Neural progenitor cell (in vitro differentiated cells): ENCODE measurements around the gene MYBPC1. TPM values are rescaled to one million over a fixed set of nuclear protein-coding genes. Genes with fewer than 3 reads are reported as not detected.

ENCODE experiments used
- DNase-seq: peaks from one replicate; pipeline ENCODE4 v3.0.0-alpha.2; 2016; ENCODE audit warnings: low spot score
- H2AFZ ChIP-seq: fragments of 200-600 bp; sonication (generic); replicated peaks from 2 replicates; pipeline ENCODE4 v1.6.1; 2016; ENCODE audit warnings: antibody characterized with exemption
- H3F3A ChIP-seq: fragments of 200-600 bp; sonication (generic); 2 replicates; pipeline ENCODE4 v1.6.1; 2016; ENCODE audit warnings: antibody characterized with exemption, low read depth
- H3K27ac ChIP-seq: fragments of 200-600 bp; sonication (generic); 2 replicates; pipeline ENCODE4 v1.5.1; 2016; ENCODE audit warnings: mild to moderate bottlenecking
- H3K27me3 ChIP-seq: fragments of 200-600 bp; sonication (generic); 2 replicates; pipeline ENCODE4 v1.6.1; 2016; ENCODE audit warnings: mild to moderate bottlenecking, moderate library complexity
- H3K36me3 ChIP-seq: fragments of 200-600 bp; sonication (generic); 2 replicates; pipeline ENCODE4 v1.5.1; 2016
- H3K4me1 ChIP-seq: fragments of 200-600 bp; sonication (generic); 2 replicates; pipeline ENCODE4 v1.6.1; 2016; ENCODE audit warnings: mixed run types
- H3K4me2 ChIP-seq: fragments of 200-600 bp; sonication (generic); 2 replicates; pipeline ENCODE4 v1.6.1; 2016
- H3K4me3 ChIP-seq: fragments of 200-600 bp; sonication (generic); 2 replicates; pipeline ENCODE4 v1.5.1; 2016
- H3K79me2 ChIP-seq: fragments of 200-600 bp; sonication (generic); 2 replicates; pipeline ENCODE4 v1.6.1; 2016; ENCODE audit warnings: low read depth
- H3K9ac ChIP-seq: fragments of 200-600 bp; sonication (generic); 2 replicates; pipeline ENCODE4 v1.6.1; 2016
- H3K9me3 ChIP-seq: fragments of 200-600 bp; sonication (generic); 2 replicates; pipeline ENCODE4 v1.5.1; 2016; ENCODE audit warnings: low read depth
- H4K20me1 ChIP-seq: fragments of 200-600 bp; sonication (generic); 2 replicates; pipeline ENCODE4 v1.6.1; 2016; ENCODE audit warnings: low read depth
- H3K27ac Mint-ChIP-seq: 3 replicates; pipeline ENCODE4 v1.8.0; 2021; ENCODE audit warnings: mixed read lengths
- H3K27me3 Mint-ChIP-seq: 2 replicates; pipeline ENCODE4 v1.8.0; 2022; ENCODE audit warnings: low read depth, mild to moderate bottlenecking, inconsistent platforms, moderate library complexity, mixed read lengths; ENCODE audit not compliant: insufficient read depth
- H3K36me3 Mint-ChIP-seq: 3 replicates; pipeline ENCODE4 v1.8.0; 2021; ENCODE audit warnings: mixed read lengths
- H3K4me1 Mint-ChIP-seq: 3 replicates; pipeline ENCODE4 v1.8.0; 2021; ENCODE audit warnings: mixed read lengths
- H3K4me3 Mint-ChIP-seq: 3 replicates; pipeline ENCODE4 v1.8.0; 2021; ENCODE audit warnings: mild to moderate bottlenecking, moderate library complexity, mixed read lengths
- H3K9me3 Mint-ChIP-seq: 3 replicates; pipeline ENCODE4 v1.8.0; 2020; ENCODE audit warnings: mixed read lengths
- EZH2 ChIP-seq: fragments of 200-600 bp; sonication (generic); IDR thresholded peaks from 2 replicates; pipeline ENCODE4 v1.6.1; 2017; ENCODE audit warnings: antibody characterized with exemption, mild to moderate bottlenecking, moderate library complexity
- EZH2phosphoT487 ChIP-seq: fragments of 200-600 bp; sonication (generic); IDR thresholded peaks from 2 replicates; pipeline ENCODE4 v1.6.1; 2017; ENCODE audit warnings: antibody characterized with exemption
- total RNA-seq: library from RNA; depleted of rRNA; stranded (reverse); fragments of >200 nt; gene quantifications from 2 replicates; pipeline ENCODE4 v1.2.3, GENCODE V29; 2015; ENCODE audit warnings: low replicate concordance
- TF ChIP-seq, protein P1 (sequence below): fragments of 200-600 bp; sonication (generic); IDR thresholded peaks from 2 replicates; pipeline ENCODE4 v1.5.1; 2017; ENCODE audit warnings: antibody characterized with exemption, mild to moderate bottlenecking

MYBPC1 gene
- total RNA-seq, 1 donor from 2014 or later = not detected

DNA sequence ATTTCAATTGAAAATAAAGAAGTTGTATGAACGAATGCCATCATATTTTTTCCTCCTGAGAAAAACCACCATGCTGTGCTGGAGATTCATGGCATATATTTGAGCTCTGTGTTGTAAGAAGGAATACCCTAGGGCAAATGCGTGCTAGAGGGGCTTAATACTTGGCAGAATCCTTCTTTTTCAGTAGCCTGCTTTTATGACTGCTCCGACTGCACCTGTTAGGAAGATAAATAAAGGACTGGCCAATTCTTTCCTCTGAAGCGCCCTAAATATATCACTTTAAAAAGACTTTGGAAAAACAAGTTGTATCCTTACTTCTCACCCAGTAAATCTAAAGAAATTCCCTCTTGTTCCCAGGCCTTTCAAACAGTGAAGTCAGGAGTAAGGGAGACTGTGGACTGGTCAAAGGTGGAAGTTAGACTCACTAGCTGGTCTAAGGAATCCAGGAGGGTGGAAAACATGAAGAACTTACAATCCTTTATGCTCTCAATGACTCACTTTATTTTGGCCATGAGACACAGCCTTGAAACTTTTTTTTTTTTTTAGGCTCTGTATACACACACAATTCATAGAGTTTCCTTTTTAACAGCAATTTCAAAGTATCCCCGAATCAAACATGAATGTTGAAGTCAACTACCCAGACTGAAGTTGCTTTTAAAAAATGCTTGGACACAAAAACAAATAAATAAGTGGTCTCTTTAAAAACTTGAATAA is 5.2 kb downstream of the MYBPC1 start:
- no peaks in the 10 kb centered on the region for H3K9me3 Mint-ChIP-seq

DNA sequence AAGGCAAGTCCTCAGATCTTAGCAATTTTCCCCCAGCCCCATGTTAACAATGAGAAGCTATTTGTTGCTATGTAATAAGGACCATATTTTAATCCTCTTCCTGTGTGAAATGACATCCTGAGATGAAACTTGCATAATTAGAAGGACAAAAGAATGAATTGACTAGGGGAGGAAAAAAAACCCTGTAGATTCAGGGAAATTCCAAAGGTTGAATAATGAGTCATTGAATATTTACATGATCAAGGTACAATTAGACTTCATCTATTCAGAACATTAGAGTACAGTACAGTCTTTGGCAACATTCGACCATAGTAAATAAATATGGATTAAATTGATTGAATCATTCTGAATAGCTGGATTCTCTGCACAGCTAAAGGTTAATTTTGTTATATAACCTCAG is 9.4 kb downstream of the MYBPC1 start:
- no peak for TF ChIP-seq EZH2phosphoT487
- TF ChIP-seq, protein P1, sequence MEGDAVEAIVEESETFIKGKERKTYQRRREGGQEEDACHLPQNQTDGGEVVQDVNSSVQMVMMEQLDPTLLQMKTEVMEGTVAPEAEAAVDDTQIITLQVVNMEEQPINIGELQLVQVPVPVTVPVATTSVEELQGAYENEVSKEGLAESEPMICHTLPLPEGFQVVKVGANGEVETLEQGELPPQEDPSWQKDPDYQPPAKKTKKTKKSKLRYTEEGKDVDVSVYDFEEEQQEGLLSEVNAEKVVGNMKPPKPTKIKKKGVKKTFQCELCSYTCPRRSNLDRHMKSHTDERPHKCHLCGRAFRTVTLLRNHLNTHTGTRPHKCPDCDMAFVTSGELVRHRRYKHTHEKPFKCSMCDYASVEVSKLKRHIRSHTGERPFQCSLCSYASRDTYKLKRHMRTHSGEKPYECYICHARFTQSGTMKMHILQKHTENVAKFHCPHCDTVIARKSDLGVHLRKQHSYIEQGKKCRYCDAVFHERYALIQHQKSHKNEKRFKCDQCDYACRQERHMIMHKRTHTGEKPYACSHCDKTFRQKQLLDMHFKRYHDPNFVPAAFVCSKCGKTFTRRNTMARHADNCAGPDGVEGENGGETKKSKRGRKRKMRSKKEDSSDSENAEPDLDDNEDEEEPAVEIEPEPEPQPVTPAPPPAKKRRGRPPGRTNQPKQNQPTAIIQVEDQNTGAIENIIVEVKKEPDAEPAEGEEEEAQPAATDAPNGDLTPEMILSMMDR = no peak
- TF ChIP-seq EZH2 = no peak
- no peaks in the 10 kb centered on the region for H3K9me3 Mint-ChIP-seq
- peaks cover 6% of the 10 kb centered on the region for H3K4me1 Mint-ChIP-seq
- Histone ChIP-seq H3K4me1 (no peaks in the 10 kb centered on the region), H3K4me2 (no peak overlapping the region), H3F3A (no peaks in the 10 kb centered on the region), H3K27ac (no peak overlapping the region), H3K9ac (no peak overlapping the region), H3K79me2 (no peaks in the 10 kb centered on the region), H4K20me1 (no peaks in the 10 kb centered on the region), H2AFZ (no peak overlapping the region), H3K36me3 (no peaks in the 10 kb centered on the region), H3K4me3 (no peak overlapping the region), H3K27me3 (no peaks in the 10 kb centered on the region), H3K9me3 (no peaks in the 10 kb centered on the region)
- no peak overlapping the region for H3K27ac Mint-ChIP-seq
- peaks cover 3% of the 10 kb centered on the region for H3K27me3 Mint-ChIP-seq
- H3K4me3 Mint-ChIP-seq = no peak overlapping the region
- DNase-seq = no peak
- H3K36me3 Mint-ChIP-seq = no peaks in the 10 kb centered on the region

More for the DNA sequence above, 5.2 kb downstream of the MYBPC1 start:
- no peaks in the 10 kb centered on the region for H3F3A ChIP-seq
- H2AFZ ChIP-seq = no peak overlapping the region
- H3K4me3 ChIP-seq = no peak overlapping the region
- no peak overlapping the region for H3K9ac ChIP-seq
- no peaks in the 10 kb centered on the region for H4K20me1 ChIP-seq
- peaks cover 12% of the 10 kb centered on the region for H3K4me1 Mint-ChIP-seq
- H3K79me2 ChIP-seq = no peaks in the 10 kb centered on the region
- no peak overlapping the region for H3K27ac ChIP-seq
- peaks cover 3% of the 10 kb centered on the region for H3K27me3 Mint-ChIP-seq
- H3K4me1 ChIP-seq = no peaks in the 10 kb centered on the region
- H3K9me3 ChIP-seq = no peaks in the 10 kb centered on the region
- no peak overlapping the region for H3K27ac Mint-ChIP-seq
- H3K36me3 ChIP-seq = no peaks in the 10 kb centered on the region
- H3K27me3 ChIP-seq = no peaks in the 10 kb centered on the region
- DNase-seq = no peak
- no peak for TF ChIP-seq EZH2phosphoT487
- TF ChIP-seq, protein P1 = no peak
- TF ChIP-seq EZH2 = no peak
- no peak overlapping the region for H3K4me3 Mint-ChIP-seq
- H3K36me3 Mint-ChIP-seq = no peaks in the 10 kb centered on the region
- H3K4me2 ChIP-seq = no peak overlapping the region

DNA sequence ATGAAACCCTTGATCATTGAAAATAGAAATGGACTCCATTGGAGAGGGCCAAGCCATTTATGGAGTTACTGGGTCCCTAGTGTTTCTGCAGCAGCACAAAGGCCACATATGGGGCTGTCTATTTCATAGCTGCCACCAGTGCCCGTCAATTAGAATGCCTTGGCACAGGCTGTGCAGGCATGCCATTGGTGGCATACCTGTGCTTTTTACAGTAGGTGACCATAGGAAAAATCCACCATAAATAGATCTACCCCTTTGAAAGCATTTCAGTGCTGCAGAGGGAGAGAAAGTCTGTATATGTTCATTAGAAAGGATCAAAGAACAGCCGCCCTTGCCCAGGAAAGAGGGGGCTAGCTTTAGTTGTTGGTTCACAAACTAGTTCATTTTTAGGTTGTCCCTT is 13.1 kb downstream of the MYBPC1 start:
- H3K36me3 Mint-ChIP-seq = no peaks in the 10 kb centered on the region
- Histone ChIP-seq H3K27me3 (no peaks in the 10 kb centered on the region), H3K9me3 (no peaks in the 10 kb centered on the region), H3K4me2 (no peak overlapping the region), H3K27ac (no peak overlapping the region), H2AFZ (no peak overlapping the region), H3F3A (no peaks in the 10 kb centered on the region), H3K36me3 (no peaks in the 10 kb centered on the region), H4K20me1 (no peaks in the 10 kb centered on the region), H3K4me1 (no peaks in the 10 kb centered on the region), H3K9ac (no peak overlapping the region), H3K79me2 (no peaks in the 10 kb centered on the region), H3K4me3 (no peak overlapping the region)
- peaks cover 5% of the 10 kb centered on the region for H3K4me1 Mint-ChIP-seq
- H3K27me3 Mint-ChIP-seq = peaks cover 3% of the 10 kb centered on the region
- TF ChIP-seq EZH2 (no peak), EZH2phosphoT487 (no peak)
- TF ChIP-seq, protein P1 = no peak
- no peak for DNase-seq
- H3K4me3 Mint-ChIP-seq = no peak overlapping the region
- no peak overlapping the region for H3K27ac Mint-ChIP-seq
- no peaks in the 10 kb centered on the region for H3K9me3 Mint-ChIP-seq
